Motor neuron (in vitro differentiated cells): ENCODE results near the gene ADK. TPM values are rescaled to one million over a fixed set of nuclear protein-coding genes. Genes with fewer than 3 reads are reported as not detected.
"Not testable (repeated sequence)": the region's sequence is repeated elsewhere in the genome, so short reads cannot be mapped to it uniquely, and the experiment has no call there.

ENCODE experiments used
- ATAC-seq, 8 experiments: fragments of 200-7000 bp; cut with Tn5 transposase; replicated peaks in 6 of 8; 2 replicates each; pipeline ENCODE4 v1.8.0; 2021; ENCODE audit warnings: mild to moderate bottlenecking in 8 of 8, moderate library complexity in 8 of 8
- H3K27ac ChIP-seq, 2 donors: fragments of 250-450 bp; sonication (Bioruptor Pico); 2 replicates each; pipeline ENCODE4 v1.9.0; 2021; ENCODE audit warnings: antibody characterized with exemption in 2 of 2, mild to moderate bottlenecking in 2 of 2, moderate library complexity in 1 of 2
- H3K4me1 ChIP-seq, 2 donors: fragments of 250-450 bp; sonication (Bioruptor Pico); replicated peaks in 1 of 2; 2 replicates each; pipeline ENCODE4 v1.6.1; 2021; ENCODE audit warnings: antibody characterized with exemption in 2 of 2, mild to moderate bottlenecking in 2 of 2, moderate library complexity in 1 of 2
- H3K4me3 ChIP-seq, 5 donors: fragments of 250-450 bp; sonication (Bioruptor Pico); 2 replicates each; pipeline ENCODE4 v1.9.0; 2021; ENCODE audit warnings: antibody characterized with exemption in 5 of 5, mild to moderate bottlenecking in 5 of 5, moderate library complexity in 4 of 5
- WGBS, 10 experiments: fragments of 450-650 bp; shearing (Covaris generic); methylation state at CpG; one replicate each; pipeline ENCODE4 v1.0.0; 2022; 5-methylcytosine and 5-hydroxymethylcytosine counted together
- in situ Hi-C, 9 experiments: fragments of 400-800 bp; cut with MboI; loops; one replicate each; pipeline ENCODE4 v1.15.0; 2021; ENCODE audit warnings: low sequenced_read_pairs in 9 of 9, low pct_unique_long_range_greater_than_20kb in 2 of 9; ENCODE audit not compliant: unreplicated experiment in 9 of 9
- total RNA-seq, 8 experiments: library from RNA; unstranded; fragments of 300-600 nt; gene quantifications; 2 replicates each; pipeline versions ENCODE4 v1.2.3 to v1.2.4, GENCODE V29; 2022

The ADK gene
- total RNA-seq, 8 experiments from 2014 or later: 22.9 to 46.8 (median 31.7) TPM

- in situ Hi-C loops: no loop called here
- H3K4me1 ChIP-seq: peaks cover 12 to 16% of the 10 kb centered on the region in 2 donors
- peak overlapping the region; percentile 46 to 70 (median 58) for H3K4me3 ChIP-seq
- peak overlapping the region; percentile 67 to 81 for H3K27ac ChIP-seq
- ATAC-seq: peak; percentile 90 to 96 (median 95)
- 0 to 4% (median 0%) methylated on average over 1 to 10 of the region's 72 CpGs; no CpG with 5 or more reads in 4 of the 10 experiments for WGBS, 10 experiments
Measured at GRCh38 chr10:74176380-74177139, 25.5 kb downstream of the ADK start.

GRCh38 chr10:74177140-74177677 is 26.2 kb downstream of the ADK start:
- ATAC-seq: peak; percentile 4 to 44 (median 10)
- 10 to 100% (median 21%) methylated on average over 1 to 4 of the region's 13 CpGs; no CpG with 5 or more reads in 2 of the 10 experiments for WGBS, 10 experiments
- Histone ChIP-seq H3K4me3 (peak overlapping the region; percentile 46 to 70 (median 58)), H3K4me1 (peaks cover 12 to 16% of the 10 kb centered on the region in 2 donors), H3K27ac (peak overlapping the region; percentile 67 to 81)
- in situ Hi-C loops: no loop called here

- peak overlapping the region in 4 of 5 donors; percentile 57 to 70 (median 60) for H3K4me3 ChIP-seq
- no peak overlapping the region for H3K27ac ChIP-seq
- 29 to 100% (median 81%) methylated on average over 1 to 4 of the region's 5 CpGs for WGBS, 10 experiments
- ATAC-seq: no peak
- in situ Hi-C loops: no loop called here
- peaks cover 12 to 16% of the 10 kb centered on the region in 2 donors for H3K4me1 ChIP-seq
Measured at GRCh38 chr10:74178042-74178791, 27.2 kb downstream of the ADK start.

GRCh38 chr10:74179111-74179710 is 28.2 kb downstream of the ADK start:
- in situ Hi-C loops: no loop called here
- no peak overlapping the region for H3K27ac ChIP-seq

GRCh38 chr10:74186678-74187077 is 35.7 kb downstream of the ADK start:
- H3K4me1 ChIP-seq: no peaks in the 10 kb centered on the region
- no peak for ATAC-seq
- H3K4me3 ChIP-seq: no peak overlapping the region
- in situ Hi-C loops: no loop called here
- H3K27ac ChIP-seq: no peak overlapping the region

More at GRCh38 chr10:74179111-74179710, 28.2 kb downstream of the ADK start:
- Histone ChIP-seq H3K4me3 (no peak overlapping the region), H3K4me1 (peaks cover 12 to 16% of the 10 kb centered on the region in 2 donors)
- WGBS, 10 experiments: 40 to 100% (median 94%) methylated on average over 1 to 2 of the region's 2 CpGs; no CpG with 5 or more reads in 2 of the 10 experiments
- no peak for ATAC-seq

- no peaks in the 10 kb centered on the region for H3K4me1 ChIP-seq
- H3K27ac ChIP-seq: no peak overlapping the region
- WGBS, 10 experiments: 75 to 100% (median 100%) methylated on average over 1 of the region's 1 CpG
- no peak overlapping the region for H3K4me3 ChIP-seq
- no peak for ATAC-seq
- in situ Hi-C loops: no loop called here
Measured at GRCh38 chr10:74187237-74187636, 36.2 kb downstream of the ADK start.

GRCh38 chr10:74188617-74189016 is 37.6 kb downstream of the ADK start:
- H3K4me3 ChIP-seq, in situ Hi-C loops, ATAC-seq, H3K4me1 ChIP-seq, H3K27ac ChIP-seq: not testable (repeated sequence)
- 60 to 100% (median 95%) methylated on average over 1 to 13 of the region's 13 CpGs for whole genome bisulfite sequencing, 10 experiments

- WGBS, 10 experiments: 0 to 78% (median 23%) methylated on average over 1 to 3 of the region's 3 CpGs; no CpG with 5 or more reads in 2 of the 10 experiments
- in situ Hi-C loops: no loop called here
- no peak overlapping the region for H3K4me3 ChIP-seq
- no peaks in the 10 kb centered on the region for H3K4me1 ChIP-seq
- no peak overlapping the region for H3K27ac ChIP-seq
- peak in 3 of 8 experiments; percentile 92 to 93 (median 93) for ATAC-seq
Measured at GRCh38 chr10:74189999-74190421, 39.0 kb downstream of the ADK start.

GRCh38 chr10:74190494-74190893 is 39.5 kb downstream of the ADK start:
- peak in 3 of 8 experiments; percentile 17 to 37 (median 20) for ATAC-seq
- in situ Hi-C loops: no loop called here
- Histone ChIP-seq H3K27ac (no peak overlapping the region), H3K4me3 (no peak overlapping the region), H3K4me1 (no peaks in the 10 kb centered on the region)

GRCh38 chr10:74194545-74194944 is 43.5 kb downstream of the ADK start:
- Histone ChIP-seq H3K4me1 (no peaks in the 10 kb centered on the region), H3K27ac (no peak overlapping the region), H3K4me3 (no peak overlapping the region)
- in situ Hi-C loops: no loop called here
- 56 to 100% (median 85%) methylated on average over 1 to 3 of the region's 3 CpGs; no CpG with 5 or more reads in 2 of the 10 experiments for whole genome bisulfite sequencing, 10 experiments
- ATAC-seq: no peak

- H3K27ac ChIP-seq: no peak overlapping the region
- ATAC-seq: no peak
- in situ Hi-C loops: no loop called here
- WGBS, 10 experiments: 26 to 100% (median 93%) methylated on average over 2 to 3 of the region's 3 CpGs
- H3K4me3 ChIP-seq: no peak overlapping the region
- no peaks in the 10 kb centered on the region for H3K4me1 ChIP-seq
Measured at GRCh38 chr10:74194999-74195398, 44.0 kb downstream of the ADK start.

GRCh38 chr10:74199315-74199714 is 48.3 kb downstream of the ADK start:
- no peak overlapping the region for H3K27ac ChIP-seq
- in situ Hi-C loops: no loop called here
- no peak overlapping the region for H3K4me3 ChIP-seq
- no peak for ATAC-seq
- WGBS, 10 experiments: 90 to 100% (median 100%) methylated on average over 1 to 4 of the region's 4 CpGs; no CpG with 5 or more reads in 1 of the 10 experiments
- no peaks in the 10 kb centered on the region for H3K4me1 ChIP-seq

- 17 to 95% (median 82%) methylated on average over 1 to 2 of the region's 2 CpGs for WGBS, 10 experiments
- in situ Hi-C loops: no loop called here
- ATAC-seq: peak in 2 of 8 experiments; percentile 52 to 99
Measured at GRCh38 chr10:74202356-74202755, 51.3 kb downstream of the ADK start.

More at GRCh38 chr10:74202356-74202755, 51.3 kb downstream of the ADK start:
- Histone ChIP-seq H3K27ac (no peak overlapping the region), H3K4me3 (no peak overlapping the region), H3K4me1 (no peaks in the 10 kb centered on the region)
